Colonic mucosa (tissue), 4 donors: ENCODE results near the gene HAPLN2. TPM values are rescaled to one million over a fixed set of nuclear protein-coding genes. Genes with fewer than 3 reads are reported as not detected.

Experiments
- DNase-seq: peaks from one replicate; pipeline ENCODE4 v3.0.0-alpha.2; 2020
- H3K27ac ChIP-seq: fragments of 200-600 bp; one replicate; pipeline ENCODE4 v1.8.0; 2021
- H3K27me3 ChIP-seq: fragments of 200-600 bp; one replicate; pipeline ENCODE4 v1.8.0; 2021
- H3K36me3 ChIP-seq: fragments of 200-600 bp; one replicate; pipeline ENCODE4 v1.8.0; 2021
- H3K4me1 ChIP-seq: fragments of 200-600 bp; one replicate; pipeline ENCODE4 v1.8.0; 2021; ENCODE audit warnings: mild to moderate bottlenecking
- H3K4me3 ChIP-seq: fragments of 200-600 bp; one replicate; pipeline ENCODE4 v1.8.0; 2021
- H3K9ac ChIP-seq, 2 donors: one replicate each; pipeline ENCODE4 v1.7.0; 2013; ENCODE audit warnings: control low read depth in 2 of 2, low read depth in 2 of 2, low read length in 2 of 2
- H3K9me3 ChIP-seq: fragments of 200-600 bp; one replicate; pipeline ENCODE4 v1.8.0; 2021
- CTCF ChIP-seq: fragments of 200-600 bp; IDR thresholded peaks from one replicate; pipeline ENCODE4 v1.8.0; 2022; ENCODE audit warnings: antibody characterized with exemption, mild to moderate bottlenecking
- intact Hi-C: fragments of 100-400 bp; cut with DNase I; formaldehyde crosslinking; loops from one replicate; pipeline ENCODE4 v1.14.1; 2022
- total RNA-seq, 2 donors: library from RNA; stranded (reverse); fragmentation: NEBNext Ultra II Directional in 1 of 2; extraction: Animal tissue kit (Norgen Biotek cat#: 25700) in 1 of 2; gene quantifications; one replicate each; pipeline ENCODE4 v1.2.1, GENCODE V29; 2021
- donor health status: healthy.
- donor health status: DM: no; HTN: no; CAD: no.
- donor health status: DM: no; HTN: no; CAD: no.

Gene HAPLN2
- total RNA-seq, 2 donors from 2014 or later = 0.96 TPM; not detected in 1

DNA sequence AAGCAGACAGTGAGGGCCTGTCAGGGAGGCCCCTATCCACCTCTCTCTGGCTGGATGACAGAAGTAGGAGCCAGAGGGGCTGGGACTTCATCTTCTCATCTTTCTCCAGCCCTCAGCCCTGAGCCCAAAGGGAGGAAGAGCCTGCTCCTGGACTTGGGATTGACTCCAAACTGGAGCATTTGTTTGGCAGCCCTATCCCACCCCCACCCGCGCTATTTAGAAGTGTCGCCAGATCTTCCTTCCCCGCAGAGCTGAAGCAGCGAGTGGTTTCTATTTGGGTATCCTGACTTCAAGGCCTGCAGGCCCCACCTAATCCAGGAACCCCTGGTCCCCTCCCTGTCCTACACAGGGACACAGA, 48.4 kb downstream of the HAPLN2 start:
- Histone ChIP-seq H3K9me3 (no peaks in the 10 kb centered on the region), H3K4me3 (no peak overlapping the region), H3K36me3 (no peaks in the 10 kb centered on the region), H3K9ac (peak overlapping the region in 1 of 2 donors; percentile 56), H3K4me1 (peaks cover 13% of the 10 kb centered on the region), H3K27me3 (no peaks in the 10 kb centered on the region), H3K27ac (peak overlapping the region; percentile 39)
- intact Hi-C loops = no loop called here
- no peak for TF ChIP-seq CTCF
- no peak for DNase-seq

DNA sequence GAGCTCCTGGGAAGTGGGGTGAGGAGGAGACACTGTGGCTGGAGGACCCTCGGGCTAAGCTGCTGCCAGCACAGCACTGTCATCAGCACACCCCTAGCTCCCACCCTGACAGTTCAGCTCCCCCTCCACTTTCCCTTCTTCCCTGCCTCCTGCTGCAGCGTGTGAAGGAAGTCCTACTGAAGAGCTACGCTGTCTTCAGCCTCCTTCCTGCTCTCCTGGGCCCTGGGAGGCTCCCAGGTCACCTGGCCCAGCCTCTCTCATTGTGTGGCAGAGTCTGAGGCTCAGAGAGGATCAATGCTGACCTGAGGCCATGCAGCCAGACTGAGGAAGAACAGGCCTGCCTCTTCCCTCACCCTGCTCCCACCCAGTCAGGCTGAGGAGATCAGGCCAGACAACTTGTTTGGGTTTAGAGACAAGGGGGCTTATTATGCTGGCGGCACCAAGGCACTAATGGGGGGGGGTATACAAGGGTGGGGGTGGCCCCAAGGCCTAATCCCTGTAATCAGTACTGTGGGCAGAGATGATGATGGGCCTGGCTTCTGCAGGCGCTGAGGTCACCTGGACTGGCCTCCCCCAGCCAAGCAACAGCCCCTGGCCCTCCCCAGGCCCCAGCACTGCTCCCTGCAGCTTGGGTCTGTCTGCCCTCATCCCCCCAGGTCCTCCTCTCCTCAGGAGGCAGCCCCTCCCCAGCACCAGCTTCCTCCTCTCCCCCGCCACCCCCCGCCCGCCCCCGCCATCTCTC, 48.9 kb downstream of the HAPLN2 start:
- TF ChIP-seq CTCF = no peak
- H3K27ac ChIP-seq = peak overlapping the region; percentile 39
- intact Hi-C loops = no loop called here
- no peak overlapping the region for H3K4me3 ChIP-seq
- no peak for DNase-seq
- peak overlapping the region in 1 of 2 donors; percentile 56 for H3K9ac ChIP-seq
- peaks cover 13% of the 10 kb centered on the region for H3K4me1 ChIP-seq
- H3K27me3 ChIP-seq = no peaks in the 10 kb centered on the region
- no peaks in the 10 kb centered on the region for H3K9me3 ChIP-seq
- H3K36me3 ChIP-seq = no peaks in the 10 kb centered on the region

DNA sequence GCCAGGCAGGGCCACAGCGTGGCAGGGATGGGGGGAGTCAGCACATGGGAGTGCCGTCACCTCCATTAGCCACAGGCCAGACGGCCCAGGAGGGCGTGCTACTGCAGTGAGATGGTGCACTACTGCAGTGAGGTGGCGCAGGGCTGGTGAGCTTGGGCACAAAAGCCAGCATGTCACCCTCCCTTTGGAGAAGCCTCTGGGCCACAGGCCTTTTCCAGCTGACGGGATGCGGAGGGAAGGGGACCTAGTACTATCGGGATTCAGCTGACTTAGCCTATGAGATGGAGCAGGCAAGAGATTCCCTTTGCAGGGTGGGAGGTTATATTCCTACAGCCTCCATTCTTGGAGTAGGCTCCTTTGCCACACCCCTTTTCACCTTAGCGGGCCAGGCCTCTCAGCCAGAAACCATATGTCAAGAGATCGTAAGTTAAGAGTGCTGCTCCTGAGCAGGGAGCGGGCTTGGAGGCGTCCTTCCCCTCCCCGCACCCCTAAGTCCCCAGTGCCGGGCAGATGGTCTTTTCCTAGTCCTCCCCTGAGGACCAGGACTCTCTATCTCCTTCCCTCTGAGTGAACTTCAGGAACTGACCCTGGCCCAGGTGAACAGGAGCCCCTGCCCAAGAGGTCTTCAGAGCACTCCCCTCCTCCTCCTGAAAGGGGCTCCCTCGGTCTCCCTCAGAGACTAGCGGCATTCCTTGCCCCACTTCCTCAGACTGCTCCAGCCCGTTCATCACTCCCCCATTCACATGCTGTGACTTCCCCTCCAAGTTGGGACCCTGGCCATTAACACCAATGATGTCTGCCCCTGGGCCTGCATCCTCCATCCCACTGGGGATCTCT, 49.8 kb downstream of the HAPLN2 start:
- H3K36me3 ChIP-seq = no peaks in the 10 kb centered on the region
- H3K4me3 ChIP-seq = no peak overlapping the region
- H3K4me1 ChIP-seq = peaks cover 13% of the 10 kb centered on the region
- H3K27ac ChIP-seq = no peak overlapping the region
- no peaks in the 10 kb centered on the region for H3K27me3 ChIP-seq
- no peak for TF ChIP-seq CTCF
- H3K9me3 ChIP-seq = no peaks in the 10 kb centered on the region
- no peak for DNase-seq
- intact Hi-C loops = no loop called here
- H3K9ac ChIP-seq = peak overlapping the region in 1 of 2 donors; percentile 29

- no peak for TF ChIP-seq CTCF
- H3K4me3 ChIP-seq = no peak overlapping the region
- H3K9me3 ChIP-seq = no peaks in the 10 kb centered on the region
- H3K9ac ChIP-seq = no peak overlapping the region
- intact Hi-C loops = no loop called here
- peaks cover 5% of the 10 kb centered on the region for H3K4me1 ChIP-seq
- no peak for DNase-seq
- H3K27me3 ChIP-seq = no peaks in the 10 kb centered on the region
- no peaks in the 10 kb centered on the region for H3K36me3 ChIP-seq
- no peak overlapping the region for H3K27ac ChIP-seq
Observed at GRCh38 chr1:156669794-156670193, 50.6 kb downstream of the HAPLN2 start.

- DNase-seq = no peak
- no peak overlapping the region for H3K27ac ChIP-seq
- H3K36me3 ChIP-seq = no peaks in the 10 kb centered on the region
- no peak overlapping the region for H3K9ac ChIP-seq
- intact Hi-C loops = no loop called here
- H3K4me3 ChIP-seq = no peak overlapping the region
- H3K27me3 ChIP-seq = peaks cover 2% of the 10 kb centered on the region
- no peaks in the 10 kb centered on the region for H3K9me3 ChIP-seq
- no peaks in the 10 kb centered on the region for H3K4me1 ChIP-seq
- no peak for TF ChIP-seq CTCF
Observed at GRCh38 chr1:156670359-156670758, 51.1 kb downstream of the HAPLN2 start.
